SHP77 treated with DMSO at 0.1 percent for 48 hours (cell line): ENCODE measurements around the gene KRABD2.
A peak's percentile ranks its signal among the peaks of the same experiment; 100 is the strongest.
"Not testable (repeated sequence)": the region's sequence is repeated elsewhere in the genome, so short reads cannot be mapped to it uniquely, and the experiment has no call there.

Experiments used
- DNase-seq: peaks from one replicate; lab custom pipeline; 2025; lab: John Stamatoyannopoulos, UW

Gene KRABD2

DNA sequence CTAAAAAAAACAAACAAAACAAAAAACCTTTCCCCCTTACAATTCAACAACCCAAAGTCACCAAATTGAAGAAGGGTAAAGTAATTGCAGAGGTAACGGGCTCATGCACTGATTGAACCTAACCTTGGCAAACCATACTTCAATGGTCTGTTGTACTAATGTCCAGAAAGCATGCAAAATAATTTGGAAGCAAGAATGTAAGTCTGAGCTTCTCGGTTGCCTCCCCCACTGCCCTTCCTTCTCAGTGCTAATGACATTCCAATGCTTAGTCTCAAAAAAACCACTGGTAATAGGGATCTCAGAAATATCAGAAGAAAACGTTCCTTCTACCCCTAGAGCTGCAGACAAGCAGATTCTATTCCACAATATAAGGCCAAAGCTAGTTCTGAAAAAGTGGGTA is 15.8 kb downstream of the KRABD2 start:
- no peak for DNase-seq

DNA sequence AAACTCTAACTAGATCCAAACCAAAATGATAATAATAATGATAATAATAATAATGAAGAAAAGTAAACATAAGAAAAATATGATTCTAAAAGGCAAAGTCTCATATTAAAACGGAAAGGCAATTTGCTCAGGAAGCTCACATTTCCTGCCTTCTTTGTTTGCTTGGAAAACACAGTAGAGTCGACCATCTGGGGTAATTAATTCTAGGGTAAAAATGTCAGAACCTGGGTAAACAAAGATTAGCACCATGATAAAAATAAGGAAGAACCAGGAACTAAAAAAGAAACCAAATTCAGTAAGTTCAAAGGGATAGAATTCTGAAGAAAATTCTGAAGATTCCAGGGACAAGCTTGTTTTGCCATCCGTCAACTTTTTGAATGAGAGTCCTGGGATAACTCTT is 16.2 kb downstream of the KRABD2 start:
- DNase-seq = no peak

DNA sequence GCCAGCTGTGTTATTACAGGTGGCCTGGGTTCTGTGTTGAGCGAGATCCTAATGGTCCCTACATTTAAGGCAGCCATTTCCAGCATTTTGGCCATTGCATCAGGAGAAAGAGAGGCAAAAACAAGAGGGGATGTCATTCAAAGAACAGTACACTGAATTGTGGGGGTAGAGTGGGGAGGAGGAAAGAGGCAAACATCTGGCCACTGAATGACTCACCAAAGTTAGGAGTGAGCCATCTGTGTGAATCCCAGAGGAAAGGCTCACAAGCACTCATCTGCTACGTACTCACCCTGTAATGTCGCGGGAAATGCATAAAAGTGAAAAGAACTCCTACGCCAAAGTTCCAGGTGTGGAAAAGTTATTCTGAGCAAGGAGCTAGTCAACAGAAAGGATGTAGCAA is 16.7 kb downstream of the KRABD2 start:
- peak; percentile 51 for DNase-seq

DNA sequence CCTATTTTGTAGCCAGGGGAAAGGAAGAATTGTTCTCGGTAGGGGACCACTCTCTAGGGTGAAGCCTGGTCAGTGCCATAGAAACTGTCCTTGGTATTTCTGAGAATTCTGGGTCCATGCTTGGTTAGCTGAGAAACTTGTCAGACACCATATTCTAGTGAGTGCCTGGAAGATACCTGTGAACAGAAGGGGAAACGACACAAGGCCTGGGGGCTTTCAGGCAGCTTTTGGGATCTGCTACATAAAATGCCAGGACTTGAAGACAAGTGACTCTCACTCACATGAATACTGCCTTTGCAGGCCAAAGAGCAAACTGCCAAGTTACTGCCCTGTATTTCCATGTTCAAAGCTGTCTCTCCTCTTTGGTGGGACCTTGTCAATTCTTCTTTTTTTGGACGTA is 18.6 kb downstream of the KRABD2 start:
- DNase-seq = no peak

DNA sequence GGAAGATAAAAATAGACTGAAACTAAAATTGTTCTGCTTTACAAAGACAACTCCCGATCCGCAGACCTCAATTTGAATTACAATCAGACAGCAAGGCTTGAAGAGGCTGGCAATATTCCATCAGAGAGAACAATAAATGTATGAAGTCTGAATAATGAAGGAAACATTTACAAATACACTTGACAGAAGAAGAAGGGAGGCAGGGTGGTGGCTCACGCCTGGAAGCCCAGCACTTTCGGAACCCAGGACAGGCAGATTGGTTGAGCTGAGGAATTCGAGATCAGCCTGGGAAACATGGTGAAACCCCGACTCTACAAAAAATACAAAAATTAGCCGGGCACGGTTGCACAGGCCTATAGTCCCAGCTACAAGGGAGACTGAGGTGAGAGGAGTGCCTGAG is 22.3 kb downstream of the KRABD2 start:
- DNase-seq = no peak

DNA sequence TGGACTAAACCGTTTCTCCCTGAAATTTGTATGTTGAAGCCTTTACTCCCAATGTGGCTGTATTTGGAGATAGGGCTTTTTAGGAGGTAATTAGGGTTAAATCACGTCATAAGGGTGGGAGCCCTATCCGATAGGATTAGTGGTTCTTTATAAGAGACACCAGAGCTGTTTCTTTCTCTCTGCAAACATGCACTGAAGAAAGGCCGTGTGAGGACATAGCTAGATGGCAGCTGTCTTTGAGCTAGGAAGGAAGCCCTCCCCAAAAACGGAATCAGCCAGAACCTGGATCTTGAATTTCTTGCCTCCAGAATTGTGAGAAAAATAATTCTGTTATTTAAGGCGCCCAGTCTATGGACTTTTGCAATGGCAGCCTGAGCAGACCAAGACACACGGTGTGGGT is 22.8 kb downstream of the KRABD2 start:
- no peak for DNase-seq

DNA sequence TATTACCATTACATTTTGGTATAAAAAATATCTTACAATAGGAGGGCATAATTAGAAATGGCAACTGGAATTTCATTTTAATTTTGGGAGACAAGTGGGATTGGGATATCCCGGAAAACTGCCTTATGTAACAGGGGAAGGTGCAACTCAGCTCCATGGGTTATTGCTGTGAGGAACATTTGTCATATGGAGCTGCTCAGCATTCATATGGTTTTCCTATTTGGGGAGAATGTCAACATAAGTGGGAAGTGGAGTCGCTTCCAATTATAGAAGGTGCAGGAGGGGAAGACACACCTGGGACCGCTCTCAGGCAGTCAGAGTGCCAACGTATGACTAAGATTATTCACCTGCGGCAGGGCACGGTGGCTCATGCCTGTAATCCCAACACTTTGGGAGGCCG is 26.2 kb downstream of the KRABD2 start:
- no peak for DNase-seq

DNA sequence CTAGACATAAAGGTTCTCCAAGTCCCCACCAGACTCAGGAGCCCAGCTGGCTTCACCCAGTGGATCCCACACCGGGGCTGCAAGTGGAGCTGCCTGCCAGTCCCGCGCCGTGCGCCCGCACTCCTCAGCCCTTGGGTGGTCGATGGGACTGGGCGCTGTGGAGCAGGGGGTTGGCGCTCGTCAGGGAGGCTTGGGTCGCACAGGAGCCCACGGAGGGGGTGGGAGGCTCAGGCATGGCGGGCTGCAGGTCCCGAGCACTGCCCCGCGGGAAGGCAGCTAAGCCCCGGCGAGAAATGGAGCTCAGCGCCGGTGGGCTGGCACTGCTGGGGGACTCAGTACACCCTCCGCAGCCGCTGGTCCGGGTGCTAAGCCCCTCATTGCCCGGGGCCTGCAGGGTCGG is 29.5 kb downstream of the KRABD2 start:
- DNase-seq = not testable (repeated sequence)

DNA sequence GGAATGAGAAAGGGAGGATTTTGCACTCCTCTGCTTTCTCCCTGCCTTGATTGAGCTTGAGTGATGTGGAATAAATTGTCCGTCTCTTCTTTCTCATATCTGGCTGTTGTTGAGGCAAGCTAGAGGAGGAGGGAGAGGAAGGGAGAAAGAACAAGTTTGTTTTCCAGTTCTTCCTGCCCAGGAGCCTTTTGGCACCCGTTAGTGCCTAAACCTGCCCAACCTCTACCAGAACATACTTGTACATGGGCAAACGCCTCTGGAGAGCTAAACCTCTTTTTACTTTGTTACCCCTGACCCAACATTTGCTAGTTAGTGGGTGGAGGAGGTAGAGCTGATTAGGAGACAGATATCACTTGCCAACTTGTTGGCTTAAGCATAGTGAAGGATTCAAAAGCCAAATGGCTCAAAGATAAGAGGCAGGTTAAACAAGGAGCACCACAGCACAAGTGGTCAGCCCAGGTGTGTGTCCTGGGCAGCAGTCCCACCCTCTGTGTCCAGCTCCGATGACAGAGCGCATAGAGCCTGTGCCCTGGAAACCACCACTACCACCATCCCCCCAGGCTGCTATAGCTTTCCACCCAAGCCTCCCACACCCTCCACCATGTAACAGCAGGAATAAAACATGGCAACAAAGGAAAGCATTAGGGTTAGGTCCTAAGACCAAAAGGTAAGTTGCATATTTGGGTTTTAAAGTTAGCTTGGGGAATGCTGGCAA is 30.4 kb downstream of the KRABD2 start:
- no peak for DNase-seq

DNA sequence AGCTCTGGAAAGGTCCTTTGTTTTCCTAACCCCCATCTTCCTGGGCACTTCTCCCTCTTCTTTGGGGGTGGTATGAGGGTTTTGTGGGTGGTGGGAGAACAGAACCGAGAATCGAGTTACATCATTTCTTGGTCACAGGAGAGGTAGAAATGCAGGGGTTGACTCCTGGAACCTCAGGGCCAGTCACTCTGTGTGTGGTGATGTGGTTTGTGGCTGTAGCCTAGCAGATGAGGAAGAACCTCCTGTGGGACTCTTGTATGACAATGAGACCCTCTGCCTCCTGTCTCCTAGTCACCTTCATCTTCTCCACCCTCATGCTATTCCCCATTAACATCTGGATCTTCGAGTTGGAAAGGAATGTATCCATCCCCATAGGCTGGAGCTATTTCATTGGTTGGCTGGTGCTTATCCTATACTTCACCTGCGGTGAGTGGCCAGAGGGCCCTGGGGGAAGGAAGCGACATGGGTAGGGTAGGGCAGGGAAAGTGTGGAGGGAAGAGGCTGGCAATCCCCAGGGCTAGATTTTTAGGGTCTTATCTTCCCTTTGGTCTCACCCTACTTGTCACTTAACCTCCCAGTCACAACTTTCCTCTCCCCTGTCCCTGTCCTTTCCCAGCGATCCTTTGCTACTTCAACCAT is 31.3 kb downstream of the KRABD2 start:
- DNase-seq = no peak

DNA sequence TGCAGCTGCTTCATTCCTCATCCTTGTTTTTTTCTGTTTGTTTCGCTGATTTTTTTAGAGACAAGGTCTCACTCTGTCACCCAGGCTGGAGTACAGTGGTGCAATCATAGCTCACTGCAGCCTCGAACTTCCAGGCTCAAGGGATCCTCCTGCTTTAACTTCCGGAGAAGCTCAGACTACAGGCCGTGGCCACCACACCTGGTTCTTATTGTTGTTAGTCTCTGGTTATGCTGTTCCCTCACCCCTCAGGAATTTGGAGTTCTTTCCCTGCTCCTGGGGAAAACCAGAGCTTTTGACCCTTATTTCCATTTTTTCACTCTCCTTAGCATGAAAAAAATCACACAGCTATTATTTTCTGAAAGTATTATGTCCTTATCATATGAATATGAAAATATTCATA is 35.0 kb downstream of the KRABD2 start:
- no peak for DNase-seq

DNA sequence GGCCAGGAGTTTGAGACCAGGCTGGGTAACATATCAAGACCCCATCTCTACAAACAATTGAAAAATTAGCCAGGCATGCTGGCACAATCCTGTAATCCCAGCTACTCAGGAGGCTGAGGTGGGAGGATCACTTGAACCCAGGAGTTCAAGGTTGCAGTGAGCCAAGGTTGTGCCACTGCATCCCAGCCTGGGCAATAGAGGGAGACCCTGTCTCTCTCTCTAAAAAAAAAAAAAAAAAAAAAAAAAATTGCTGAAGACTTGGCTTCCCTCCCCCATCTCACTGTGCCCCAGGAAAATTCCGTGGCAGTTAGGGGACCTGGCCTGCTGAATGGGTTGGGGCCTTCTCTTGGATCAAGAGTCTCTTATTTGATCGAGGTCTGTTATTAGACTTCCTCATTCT is 37.0 kb downstream of the KRABD2 start, which contains the start of gene ODF4:
Gene ODF4, plus strand, starts transcription at position 301 of the 400 bp plus-strand sequence. CDS start 212 bp downstream, outside the sequence.
- DNase-seq = no peak

DNA sequence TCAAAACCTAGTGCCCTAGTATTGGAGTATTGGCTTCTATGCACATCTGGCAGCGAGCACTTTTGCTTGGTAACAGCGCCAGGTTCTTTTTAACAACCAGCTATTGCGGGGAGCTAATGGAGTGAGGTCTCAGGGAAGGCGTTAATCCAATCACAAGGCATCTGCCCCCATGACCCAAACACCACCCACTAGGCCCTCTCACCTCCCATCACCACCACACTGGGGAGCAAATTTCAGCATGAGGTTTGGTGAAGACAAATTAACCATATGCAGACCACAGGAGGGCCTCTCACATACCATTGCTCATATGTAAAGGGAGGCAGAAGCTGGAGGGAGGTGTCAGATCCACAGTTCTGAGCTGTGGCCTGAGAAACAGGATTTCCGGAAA is 37.8 kb downstream of the KRABD2 start:
- DNase-seq = no peak

DNA sequence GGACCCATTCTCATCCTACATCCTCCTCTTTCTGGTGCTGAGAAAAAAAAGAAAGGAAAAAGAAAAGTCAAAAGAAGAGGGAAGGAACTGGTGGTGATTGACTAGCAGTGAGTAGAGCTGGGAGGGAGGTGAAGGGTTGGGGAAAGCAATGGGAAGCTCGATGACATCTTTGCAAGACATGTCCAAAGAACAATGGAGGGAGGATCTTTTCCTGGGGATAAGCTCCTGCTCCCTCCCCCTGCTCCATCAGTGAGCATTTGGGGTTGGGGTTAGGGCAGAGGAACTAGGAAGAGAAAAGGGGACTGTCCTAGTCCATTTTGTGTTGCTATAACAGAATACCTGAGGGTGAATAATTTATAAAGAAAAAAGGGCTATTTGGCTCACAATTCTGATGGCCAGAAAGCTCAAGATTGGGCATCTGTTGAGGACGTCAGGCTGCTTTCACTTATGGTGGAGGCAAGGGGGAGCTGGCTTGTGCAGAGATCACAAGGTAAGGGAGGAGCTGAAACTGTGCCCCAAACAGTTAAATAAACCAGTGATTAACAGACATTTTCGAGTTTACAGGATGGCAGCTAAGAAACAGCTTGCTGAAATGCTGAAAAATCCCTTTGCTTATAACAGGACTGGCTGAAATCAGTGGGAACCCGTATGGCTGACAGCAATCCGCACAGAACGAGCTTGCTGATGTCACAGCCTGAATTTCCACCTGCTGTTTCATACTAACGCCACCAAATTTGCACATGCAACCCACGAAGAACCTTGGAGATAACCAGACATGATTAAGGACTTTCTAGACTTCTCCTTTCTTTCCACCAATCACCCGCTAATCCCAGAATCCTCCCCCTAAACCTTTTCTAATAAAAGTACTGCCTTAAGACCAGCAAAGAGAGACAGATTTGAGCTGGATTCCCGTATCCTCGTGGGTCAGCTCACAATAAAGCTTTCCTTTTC is 38.4 kb downstream of the KRABD2 start:
- no peak for DNase-seq

DNA sequence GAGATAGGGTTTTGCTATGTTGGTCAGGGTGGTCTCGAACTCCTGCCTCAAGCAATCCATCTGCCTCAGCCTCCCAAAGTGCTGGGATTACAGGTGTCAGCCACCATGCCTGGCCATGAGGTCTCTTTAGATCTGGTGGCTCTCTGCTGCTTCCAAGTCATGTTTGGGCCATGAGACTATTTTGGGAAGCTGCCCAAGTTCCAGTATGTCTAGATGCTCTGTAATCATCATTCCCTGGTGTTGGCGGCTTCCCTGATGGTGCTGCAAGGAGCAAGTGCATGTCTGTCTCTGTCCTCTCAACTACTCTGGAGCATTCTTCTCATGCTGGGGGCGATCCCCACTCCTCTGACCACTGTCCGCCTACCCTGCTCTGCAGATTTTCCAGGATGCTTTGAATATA is 43.2 kb downstream of the KRABD2 start:
- DNase-seq = no peak

DNA sequence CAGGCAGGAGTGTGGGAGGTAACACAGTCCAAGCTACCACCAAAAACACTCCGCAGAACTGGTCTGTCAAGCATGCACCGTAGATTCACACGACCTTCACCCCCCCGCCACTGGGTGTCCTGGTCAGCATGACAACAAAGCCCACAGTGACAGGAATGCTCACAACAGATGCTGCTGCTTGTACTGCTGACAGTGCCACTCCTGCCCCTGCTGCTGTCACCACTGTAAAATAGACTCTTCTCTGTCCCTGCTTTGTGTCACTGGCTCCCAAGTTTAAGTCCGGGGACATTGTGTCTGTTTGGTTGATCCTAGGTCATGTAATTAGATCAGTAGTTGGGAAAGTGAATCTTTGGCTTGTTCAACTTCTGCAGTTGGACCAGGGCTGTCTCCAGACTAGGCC is 43.8 kb downstream of the KRABD2 start:
- no peak for DNase-seq

DNA sequence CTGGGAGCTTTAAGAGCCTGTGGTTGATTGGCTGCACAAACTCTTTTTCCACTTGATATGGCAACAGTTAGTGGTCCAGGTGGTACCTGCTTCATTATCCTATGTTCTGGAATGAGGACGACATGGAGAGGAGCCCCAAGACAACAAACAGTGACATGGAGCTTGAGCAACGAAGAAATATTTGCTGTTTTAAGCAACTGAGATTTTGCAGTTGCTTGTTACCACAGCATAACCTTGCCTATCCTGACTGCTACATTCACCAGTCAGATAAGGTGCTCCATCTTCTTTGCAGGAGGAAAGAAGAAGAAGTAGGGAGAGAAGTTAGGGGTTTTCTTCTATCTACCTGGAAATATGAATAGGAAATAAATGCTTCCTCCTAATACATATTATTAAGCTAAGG is 44.4 kb downstream of the KRABD2 start:
- DNase-seq = no peak

DNA sequence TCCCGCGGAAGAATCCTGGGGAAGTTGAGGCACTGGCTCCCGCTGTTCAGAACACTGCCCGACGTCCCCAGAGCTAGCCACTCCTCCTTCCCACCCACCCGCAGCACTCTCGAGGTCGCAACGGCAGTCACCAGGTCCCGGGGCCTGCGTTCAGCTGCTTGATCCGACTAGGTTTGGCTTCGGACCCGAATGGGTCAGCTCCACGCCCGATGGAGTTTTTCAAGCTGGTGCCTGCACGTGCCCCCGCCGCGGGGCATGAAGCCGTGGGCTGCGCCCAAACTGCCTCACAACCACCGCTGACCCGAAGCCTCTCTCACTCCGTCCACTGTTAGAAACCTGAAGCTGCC is 49.2 kb downstream of the KRABD2 start:
- DNase-seq = no peak
